HepG2 (cell line): ENCODE data around the gene PCDHGA1.

ENCODE experiments used
- ADNP ChIP-seq: sonication (generic); formaldehyde crosslinking; IDR thresholded peaks from 2 replicates; pipeline ENCODE4 v1.4.0; 2020; ENCODE audit warnings: missing genetic modification reagents
- EZH2 ChIP-seq: conservative IDR thresholded peaks from 2 replicates; pipeline ENCODE4 v1.6.1; 2012; ENCODE audit warnings: mild to moderate bottlenecking, low read depth, low read length, moderate library complexity
- HDAC2 ChIP-seq: sonication (generic); formaldehyde crosslinking; IDR thresholded peaks from 2 replicates; pipeline ENCODE4 v1.4.0; 2020; ENCODE audit warnings: missing genetic modification reagents
- JUN ChIP-seq: sonication (generic); formaldehyde crosslinking; IDR thresholded peaks from 2 replicates; pipeline ENCODE4 v1.4.0; 2020; ENCODE audit warnings: mild to moderate bottlenecking, missing genetic modification reagents
- PHF21A ChIP-seq: sonication (generic); formaldehyde crosslinking; IDR thresholded peaks from 2 replicates; pipeline ENCODE4 v1.5.0; 2020; ENCODE audit warnings: mild to moderate bottlenecking, missing genetic modification reagents
- SP1 ChIP-seq, 2 experiments: fragments of 450-650 bp in 1 of 2; sonication (generic) in 1 of 2; formaldehyde crosslinking in 1 of 2; IDR thresholded peaks; 2 replicates each; pipeline versions ENCODE4 v1.4.0 to v1.6.1; 2016 to 2020; ENCODE audit warnings: missing genetic modification reagents in 1 of 2
- ZNF335 ChIP-seq: sonication (generic); formaldehyde crosslinking; IDR thresholded peaks from 2 replicates; pipeline ENCODE4 v1.4.0; 2020; ENCODE audit warnings: missing genetic modification reagents
- ZNF607 ChIP-seq: sonication (generic); formaldehyde crosslinking; IDR thresholded peaks from 2 replicates; pipeline ENCODE4 v1.5.1; 2020; ENCODE audit warnings: missing genetic modification reagents, mild to moderate bottlenecking, borderline replicate concordance
- TF ChIP-seq, protein P1 (sequence below): sonication (generic); formaldehyde crosslinking; IDR thresholded peaks from 2 replicates; pipeline ENCODE4 v1.4.0; 2020; ENCODE audit warnings: missing genetic modification reagents
- TF ChIP-seq, protein P2 (sequence below): sonication (generic); formaldehyde crosslinking; IDR thresholded peaks from 2 replicates; pipeline ENCODE4 v1.4.0; 2020; ENCODE audit warnings: mild to moderate bottlenecking, missing genetic modification reagents, borderline replicate concordance
- TF ChIP-seq, protein P3 (sequence below): sonication (generic); formaldehyde crosslinking; IDR thresholded peaks from 2 replicates; pipeline ENCODE4 v1.5.0; 2020; ENCODE audit warnings: mild to moderate bottlenecking, missing genetic modification reagents, moderate library complexity
- TF ChIP-seq, protein P4 (sequence below): sonication (generic); formaldehyde crosslinking; IDR thresholded peaks from 2 replicates; pipeline ENCODE4 v1.8.1; 2023; ENCODE audit warnings: missing genetic modification reagents, inconsistent platforms, borderline replicate concordance
- TF ChIP-seq, protein P5 (sequence below): sonication (generic); formaldehyde crosslinking; IDR thresholded peaks from 2 replicates; pipeline ENCODE4 v1.8.1; 2022; ENCODE audit warnings: low read depth, mild to moderate bottlenecking, missing genetic modification reagents

DNA sequence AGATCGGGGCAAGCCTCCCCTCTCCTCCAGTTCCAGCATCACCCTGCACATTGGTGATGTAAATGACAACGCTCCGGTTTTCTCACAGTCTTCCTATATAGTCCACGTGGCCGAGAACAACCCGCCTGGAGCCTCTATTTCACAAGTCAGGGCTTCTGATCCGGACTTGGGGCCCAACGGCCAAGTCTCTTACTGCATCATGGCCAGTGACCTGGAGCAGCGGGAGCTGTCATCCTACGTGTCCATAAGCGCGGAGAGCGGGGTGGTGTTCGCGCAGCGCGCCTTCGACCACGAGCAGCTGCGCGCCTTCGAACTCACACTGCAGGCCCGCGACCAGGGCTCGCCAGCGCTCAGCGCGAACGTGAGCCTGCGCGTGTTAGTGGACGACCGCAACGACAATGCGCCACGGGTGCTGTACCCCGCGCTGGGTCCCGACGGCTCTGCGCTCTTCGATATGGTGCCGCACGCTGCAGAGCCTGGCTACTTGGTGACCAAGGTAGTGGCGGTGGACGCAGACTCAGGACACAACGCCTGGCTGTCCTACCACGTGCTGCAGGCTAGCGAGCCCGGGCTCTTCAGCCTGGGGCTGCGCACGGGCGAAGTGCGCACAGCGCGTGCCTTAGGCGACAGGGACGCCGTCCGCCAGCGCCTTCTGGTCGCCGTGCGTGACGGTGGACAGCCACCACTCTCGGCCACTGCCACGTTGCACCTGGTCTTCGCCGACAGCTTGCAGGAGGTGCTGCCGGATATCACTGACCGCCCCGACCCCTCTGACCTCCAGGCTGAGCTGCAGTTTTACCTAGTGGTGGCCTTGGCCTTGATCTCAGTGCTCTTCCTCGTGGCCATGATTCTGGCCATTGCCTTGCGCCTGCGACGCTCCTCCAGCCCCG lies 59.1 kb downstream of the PCDHGA1 start:
- TF ChIP-seq, protein P1, sequence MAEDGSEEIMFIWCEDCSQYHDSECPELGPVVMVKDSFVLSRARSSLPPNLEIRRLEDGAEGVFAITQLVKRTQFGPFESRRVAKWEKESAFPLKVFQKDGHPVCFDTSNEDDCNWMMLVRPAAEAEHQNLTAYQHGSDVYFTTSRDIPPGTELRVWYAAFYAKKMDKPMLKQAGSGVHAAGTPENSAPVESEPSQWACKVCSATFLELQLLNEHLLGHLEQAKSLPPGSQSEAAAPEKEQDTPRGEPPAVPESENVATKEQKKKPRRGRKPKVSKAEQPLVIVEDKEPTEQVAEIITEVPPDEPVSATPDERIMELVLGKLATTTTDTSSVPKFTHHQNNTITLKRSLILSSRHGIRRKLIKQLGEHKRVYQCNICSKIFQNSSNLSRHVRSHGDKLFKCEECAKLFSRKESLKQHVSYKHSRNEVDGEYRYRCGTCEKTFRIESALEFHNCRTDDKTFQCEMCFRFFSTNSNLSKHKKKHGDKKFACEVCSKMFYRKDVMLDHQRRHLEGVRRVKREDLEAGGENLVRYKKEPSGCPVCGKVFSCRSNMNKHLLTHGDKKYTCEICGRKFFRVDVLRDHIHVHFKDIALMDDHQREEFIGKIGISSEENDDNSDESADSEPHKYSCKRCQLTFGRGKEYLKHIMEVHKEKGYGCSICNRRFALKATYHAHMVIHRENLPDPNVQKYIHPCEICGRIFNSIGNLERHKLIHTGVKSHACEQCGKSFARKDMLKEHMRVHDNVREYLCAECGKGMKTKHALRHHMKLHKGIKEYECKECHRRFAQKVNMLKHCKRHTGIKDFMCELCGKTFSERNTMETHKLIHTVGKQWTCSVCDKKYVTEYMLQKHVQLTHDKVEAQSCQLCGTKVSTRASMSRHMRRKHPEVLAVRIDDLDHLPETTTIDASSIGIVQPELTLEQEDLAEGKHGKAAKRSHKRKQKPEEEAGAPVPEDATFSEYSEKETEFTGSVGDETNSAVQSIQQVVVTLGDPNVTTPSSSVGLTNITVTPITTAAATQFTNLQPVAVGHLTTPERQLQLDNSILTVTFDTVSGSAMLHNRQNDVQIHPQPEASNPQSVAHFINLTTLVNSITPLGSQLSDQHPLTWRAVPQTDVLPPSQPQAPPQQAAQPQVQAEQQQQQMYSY (CRISPR knock-in tag): no peak
- TF ChIP-seq, protein P2, sequence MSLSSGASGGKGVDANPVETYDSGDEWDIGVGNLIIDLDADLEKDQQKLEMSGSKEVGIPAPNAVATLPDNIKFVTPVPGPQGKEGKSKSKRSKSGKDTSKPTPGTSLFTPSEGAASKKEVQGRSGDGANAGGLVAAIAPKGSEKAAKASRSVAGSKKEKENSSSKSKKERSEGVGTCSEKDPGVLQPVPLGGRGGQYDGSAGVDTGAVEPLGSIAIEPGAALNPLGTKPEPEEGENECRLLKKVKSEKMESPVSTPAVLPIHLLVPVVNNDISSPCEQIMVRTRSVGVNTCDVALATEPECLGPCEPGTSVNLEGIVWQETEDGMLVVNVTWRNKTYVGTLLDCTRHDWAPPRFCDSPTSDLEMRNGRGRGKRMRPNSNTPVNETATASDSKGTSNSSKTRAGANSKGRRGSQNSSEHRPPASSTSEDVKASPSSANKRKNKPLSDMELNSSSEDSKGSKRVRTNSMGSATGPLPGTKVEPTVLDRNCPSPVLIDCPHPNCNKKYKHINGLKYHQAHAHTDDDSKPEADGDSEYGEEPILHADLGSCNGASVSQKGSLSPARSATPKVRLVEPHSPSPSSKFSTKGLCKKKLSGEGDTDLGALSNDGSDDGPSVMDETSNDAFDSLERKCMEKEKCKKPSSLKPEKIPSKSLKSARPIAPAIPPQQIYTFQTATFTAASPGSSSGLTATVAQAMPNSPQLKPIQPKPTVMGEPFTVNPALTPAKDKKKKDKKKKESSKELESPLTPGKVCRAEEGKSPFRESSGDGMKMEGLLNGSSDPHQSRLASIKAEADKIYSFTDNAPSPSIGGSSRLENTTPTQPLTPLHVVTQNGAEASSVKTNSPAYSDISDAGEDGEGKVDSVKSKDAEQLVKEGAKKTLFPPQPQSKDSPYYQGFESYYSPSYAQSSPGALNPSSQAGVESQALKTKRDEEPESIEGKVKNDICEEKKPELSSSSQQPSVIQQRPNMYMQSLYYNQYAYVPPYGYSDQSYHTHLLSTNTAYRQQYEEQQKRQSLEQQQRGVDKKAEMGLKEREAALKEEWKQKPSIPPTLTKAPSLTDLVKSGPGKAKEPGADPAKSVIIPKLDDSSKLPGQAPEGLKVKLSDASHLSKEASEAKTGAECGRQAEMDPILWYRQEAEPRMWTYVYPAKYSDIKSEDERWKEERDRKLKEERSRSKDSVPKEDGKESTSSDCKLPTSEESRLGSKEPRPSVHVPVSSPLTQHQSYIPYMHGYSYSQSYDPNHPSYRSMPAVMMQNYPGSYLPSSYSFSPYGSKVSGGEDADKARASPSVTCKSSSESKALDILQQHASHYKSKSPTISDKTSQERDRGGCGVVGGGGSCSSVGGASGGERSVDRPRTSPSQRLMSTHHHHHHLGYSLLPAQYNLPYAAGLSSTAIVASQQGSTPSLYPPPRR (CRISPR knock-in tag): no peak
- TF ChIP-seq, protein P3, sequence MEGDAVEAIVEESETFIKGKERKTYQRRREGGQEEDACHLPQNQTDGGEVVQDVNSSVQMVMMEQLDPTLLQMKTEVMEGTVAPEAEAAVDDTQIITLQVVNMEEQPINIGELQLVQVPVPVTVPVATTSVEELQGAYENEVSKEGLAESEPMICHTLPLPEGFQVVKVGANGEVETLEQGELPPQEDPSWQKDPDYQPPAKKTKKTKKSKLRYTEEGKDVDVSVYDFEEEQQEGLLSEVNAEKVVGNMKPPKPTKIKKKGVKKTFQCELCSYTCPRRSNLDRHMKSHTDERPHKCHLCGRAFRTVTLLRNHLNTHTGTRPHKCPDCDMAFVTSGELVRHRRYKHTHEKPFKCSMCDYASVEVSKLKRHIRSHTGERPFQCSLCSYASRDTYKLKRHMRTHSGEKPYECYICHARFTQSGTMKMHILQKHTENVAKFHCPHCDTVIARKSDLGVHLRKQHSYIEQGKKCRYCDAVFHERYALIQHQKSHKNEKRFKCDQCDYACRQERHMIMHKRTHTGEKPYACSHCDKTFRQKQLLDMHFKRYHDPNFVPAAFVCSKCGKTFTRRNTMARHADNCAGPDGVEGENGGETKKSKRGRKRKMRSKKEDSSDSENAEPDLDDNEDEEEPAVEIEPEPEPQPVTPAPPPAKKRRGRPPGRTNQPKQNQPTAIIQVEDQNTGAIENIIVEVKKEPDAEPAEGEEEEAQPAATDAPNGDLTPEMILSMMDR: no peak
- TF ChIP-seq, protein P4, sequence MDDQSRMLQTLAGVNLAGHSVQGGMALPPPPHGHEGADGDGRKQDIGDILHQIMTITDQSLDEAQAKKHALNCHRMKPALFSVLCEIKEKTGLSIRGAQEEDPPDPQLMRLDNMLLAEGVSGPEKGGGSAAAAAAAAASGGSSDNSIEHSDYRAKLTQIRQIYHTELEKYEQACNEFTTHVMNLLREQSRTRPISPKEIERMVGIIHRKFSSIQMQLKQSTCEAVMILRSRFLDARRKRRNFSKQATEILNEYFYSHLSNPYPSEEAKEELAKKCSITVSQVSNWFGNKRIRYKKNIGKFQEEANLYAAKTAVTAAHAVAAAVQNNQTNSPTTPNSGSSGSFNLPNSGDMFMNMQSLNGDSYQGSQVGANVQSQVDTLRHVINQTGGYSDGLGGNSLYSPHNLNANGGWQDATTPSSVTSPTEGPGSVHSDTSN (CRISPR knock-in tag): no peak
- TF ChIP-seq, protein P5, sequence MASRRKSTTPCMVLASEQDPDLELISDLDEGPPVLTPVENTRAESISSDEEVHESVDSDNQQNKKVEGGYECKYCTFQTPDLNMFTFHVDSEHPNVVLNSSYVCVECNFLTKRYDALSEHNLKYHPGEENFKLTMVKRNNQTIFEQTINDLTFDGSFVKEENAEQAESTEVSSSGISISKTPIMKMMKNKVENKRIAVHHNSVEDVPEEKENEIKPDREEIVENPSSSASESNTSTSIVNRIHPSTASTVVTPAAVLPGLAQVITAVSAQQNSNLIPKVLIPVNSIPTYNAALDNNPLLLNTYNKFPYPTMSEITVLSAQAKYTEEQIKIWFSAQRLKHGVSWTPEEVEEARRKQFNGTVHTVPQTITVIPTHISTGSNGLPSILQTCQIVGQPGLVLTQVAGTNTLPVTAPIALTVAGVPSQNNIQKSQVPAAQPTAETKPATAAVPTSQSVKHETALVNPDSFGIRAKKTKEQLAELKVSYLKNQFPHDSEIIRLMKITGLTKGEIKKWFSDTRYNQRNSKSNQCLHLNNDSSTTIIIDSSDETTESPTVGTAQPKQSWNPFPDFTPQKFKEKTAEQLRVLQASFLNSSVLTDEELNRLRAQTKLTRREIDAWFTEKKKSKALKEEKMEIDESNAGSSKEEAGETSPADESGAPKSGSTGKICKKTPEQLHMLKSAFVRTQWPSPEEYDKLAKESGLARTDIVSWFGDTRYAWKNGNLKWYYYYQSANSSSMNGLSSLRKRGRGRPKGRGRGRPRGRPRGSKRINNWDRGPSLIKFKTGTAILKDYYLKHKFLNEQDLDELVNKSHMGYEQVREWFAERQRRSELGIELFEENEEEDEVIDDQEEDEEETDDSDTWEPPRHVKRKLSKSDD (CRISPR knock-in tag): no peak
- TF ChIP-seq EZH2 (no peak), JUN (CRISPR knock-in tag) (no peak), ADNP (CRISPR knock-in tag) (no peak), HDAC2 (CRISPR knock-in tag) (no peak), ZNF335 (CRISPR knock-in tag) (no peak), SP1 (IDR thresholded peaks at IDR 0.05) (no peak), SP1 (CRISPR knock-in tag; IDR thresholded peaks at IDR 0.05) (no peak), PHF21A (no peak), ZNF607 (CRISPR knock-in tag) (no peak)
